Astrocyte (in vitro differentiated cells and primary cell): ENCODE measurements around the gene NDUFA5. TPM values are rescaled to one million over a fixed set of nuclear protein-coding genes. Genes with fewer than 3 reads are reported as not detected.

Experiments
- DNase-seq: peaks from one replicate; pipeline ENCODE4 v3.0.0-alpha.2; 2010; ENCODE audit warnings: low read depth
- FAIRE-seq: peaks from 2 replicates; lab custom pipeline; 2011; peaks lifted over from hg19 to GRCh38; lab: Jason Lieb, UNC
- H2AFZ ChIP-seq: 2 replicates; pipeline ENCODE4 v1.6.0; 2012; ENCODE audit warnings: low read depth, low read length, inconsistent platforms
- H3K27ac ChIP-seq: 2 replicates; pipeline ENCODE4 v1.5.1; 2011; ENCODE audit warnings: low read depth, low read length, inconsistent platforms
- H3K27me3 ChIP-seq: 2 replicates; pipeline ENCODE4 v1.6.0; 2011; ENCODE audit warnings: low read length, inconsistent platforms; ENCODE audit not compliant: insufficient read depth
- H3K36me3 ChIP-seq: 2 replicates; pipeline ENCODE4 v1.5.1; 2011; ENCODE audit warnings: low read length, inconsistent platforms; ENCODE audit not compliant: insufficient read depth
- H3K4me1 ChIP-seq: 2 replicates; pipeline ENCODE4 v1.5.1; 2011; ENCODE audit warnings: low read length, inconsistent platforms; ENCODE audit not compliant: insufficient read depth
- H3K4me2 ChIP-seq: 2 replicates; pipeline ENCODE4 v1.6.0; 2012; ENCODE audit warnings: low read length, inconsistent platforms
- H3K4me3 ChIP-seq: 2 replicates; pipeline ENCODE4 v1.5.1; 2011; ENCODE audit warnings: low read depth, mild to moderate bottlenecking, low read length, inconsistent platforms; ENCODE audit not compliant: insufficient read depth
- H3K79me2 ChIP-seq: 2 replicates; pipeline ENCODE4 v1.6.0; 2012; ENCODE audit warnings: mild to moderate bottlenecking, low read length, inconsistent platforms; ENCODE audit not compliant: insufficient read depth
- H3K9ac ChIP-seq: 2 replicates; pipeline ENCODE4 v1.6.0; 2012; ENCODE audit warnings: mild to moderate bottlenecking, low read length, inconsistent platforms
- H3K9me3 ChIP-seq: 2 replicates; pipeline ENCODE4 v1.5.1; 2012; ENCODE audit warnings: low read depth, mild to moderate bottlenecking, low read length, inconsistent platforms; ENCODE audit not compliant: insufficient read depth
- H4K20me1 ChIP-seq: 2 replicates; pipeline ENCODE4 v1.6.0; 2012; ENCODE audit warnings: low read length, inconsistent platforms; ENCODE audit not compliant: insufficient read depth
- H3K27ac Mint-ChIP-seq: one replicate; pipeline ENCODE4 v1.8.0; 2021; ENCODE audit warnings: mild to moderate bottlenecking, mixed read lengths; ENCODE audit not compliant: unreplicated experiment
- H3K27me3 Mint-ChIP-seq: one replicate; pipeline ENCODE4 v1.8.0; 2021; ENCODE audit warnings: low read depth, mixed read lengths; ENCODE audit not compliant: unreplicated experiment
- H3K36me3 Mint-ChIP-seq: one replicate; pipeline ENCODE4 v1.8.0; 2021; ENCODE audit warnings: low read depth, mixed read lengths; ENCODE audit not compliant: unreplicated experiment
- H3K4me1 Mint-ChIP-seq: one replicate; pipeline ENCODE4 v1.8.0; 2021; ENCODE audit warnings: low read depth, mixed read lengths; ENCODE audit not compliant: unreplicated experiment
- H3K4me3 Mint-ChIP-seq: one replicate; pipeline ENCODE4 v1.8.0; 2021; ENCODE audit warnings: mild to moderate bottlenecking, moderate library complexity, mixed read lengths; ENCODE audit not compliant: unreplicated experiment
- H3K9me3 Mint-ChIP-seq: one replicate; pipeline ENCODE4 v1.8.0; 2021; ENCODE audit warnings: mild to moderate bottlenecking, mixed read lengths; ENCODE audit not compliant: unreplicated experiment
- CTCF ChIP-seq: IDR thresholded peaks from 2 replicates; pipeline ENCODE4 v1.5.1; 2011; ENCODE audit warnings: low read depth, mild to moderate bottlenecking, inconsistent platforms, low read length, moderate library complexity; ENCODE audit not compliant: insufficient read depth
- EZH2 ChIP-seq: IDR thresholded peaks from 2 replicates; pipeline ENCODE4 v1.6.1; 2012; ENCODE audit warnings: mild to moderate bottlenecking, low read length, inconsistent platforms; ENCODE audit not compliant: insufficient read depth
- total RNA-seq: library from RNA; stranded (reverse); gene quantifications from 2 replicates; pipeline ENCODE4 v1.2.1, GENCODE V29; 2021

Gene NDUFA5
- total RNA-seq, 1 donor from 2014 or later: 48.9 TPM

GRCh38 chr7:123581162-123581459 lies 23.5 kb upstream of the NDUFA5 start:
- no peak overlapping the region for H3K4me2 ChIP-seq
- TF ChIP-seq EZH2 (no peak), CTCF (no peak)

GRCh38 chr7:123580406-123581161 lies 23.0 kb upstream of the NDUFA5 start:
- H3K4me2 ChIP-seq: no peak overlapping the region
- no peaks in the 10 kb centered on the region for H4K20me1 ChIP-seq
- no peaks in the 10 kb centered on the region for H3K36me3 ChIP-seq
- H3K4me3 Mint-ChIP-seq: no peak overlapping the region
- TF ChIP-seq EZH2: no peak
- TF ChIP-seq CTCF: peak; percentile 71
- H3K27ac Mint-ChIP-seq: no peak overlapping the region
- DNase-seq: peak; percentile 14
- no peak overlapping the region for H3K9ac ChIP-seq
- no peak overlapping the region for H3K4me3 ChIP-seq
- H3K27ac ChIP-seq: no peak overlapping the region
- no peaks in the 10 kb centered on the region for H3K9me3 ChIP-seq
- no peaks in the 10 kb centered on the region for H3K9me3 Mint-ChIP-seq
- peak; percentile 37 for FAIRE-seq
- H3K4me1 Mint-ChIP-seq: peaks cover 3% of the 10 kb centered on the region
- peak overlapping the region; percentile 35 for H2AFZ ChIP-seq
- H3K79me2 ChIP-seq: no peaks in the 10 kb centered on the region
- no peaks in the 10 kb centered on the region for H3K27me3 Mint-ChIP-seq
- no peaks in the 10 kb centered on the region for H3K4me1 ChIP-seq
- H3K36me3 Mint-ChIP-seq: no peaks in the 10 kb centered on the region
- peaks cover 3% of the 10 kb centered on the region for H3K27me3 ChIP-seq

More at GRCh38 chr7:123581162-123581459, 23.5 kb upstream of the NDUFA5 start:
- Histone ChIP-seq H3K79me2 (no peaks in the 10 kb centered on the region), H3K9me3 (no peaks in the 10 kb centered on the region), H3K27me3 (peaks cover 3% of the 10 kb centered on the region), H3K36me3 (no peaks in the 10 kb centered on the region), H3K27ac (no peak overlapping the region), H3K4me1 (no peaks in the 10 kb centered on the region), H3K9ac (no peak overlapping the region), H4K20me1 (no peaks in the 10 kb centered on the region), H3K4me3 (no peak overlapping the region), H2AFZ (peak overlapping the region; percentile 35)
- Mint-ChIP-seq H3K9me3 (no peaks in the 10 kb centered on the region), H3K27me3 (no peaks in the 10 kb centered on the region), H3K4me3 (no peak overlapping the region), H3K27ac (no peak overlapping the region), H3K36me3 (no peaks in the 10 kb centered on the region), H3K4me1 (peaks cover 3% of the 10 kb centered on the region)
- FAIRE-seq (no peak), DNase-seq (no peak)

- Histone ChIP-seq H3K27me3 (peaks cover 3% of the 10 kb centered on the region), H3K9me3 (no peaks in the 10 kb centered on the region), H3K4me2 (no peak overlapping the region), H3K27ac (no peak overlapping the region), H3K9ac (no peak overlapping the region), H4K20me1 (no peaks in the 10 kb centered on the region), H2AFZ (no peak overlapping the region), H3K4me1 (no peaks in the 10 kb centered on the region), H3K36me3 (no peaks in the 10 kb centered on the region), H3K79me2 (no peaks in the 10 kb centered on the region), H3K4me3 (no peak overlapping the region)
- Mint-ChIP-seq H3K27me3 (no peaks in the 10 kb centered on the region), H3K27ac (no peak overlapping the region), H3K36me3 (no peaks in the 10 kb centered on the region), H3K9me3 (no peaks in the 10 kb centered on the region), H3K4me1 (peaks cover 3% of the 10 kb centered on the region), H3K4me3 (no peak overlapping the region)
- DNase-seq (no peak), FAIRE-seq (no peak)
- no peak for TF ChIP-seq CTCF
- no peak for TF ChIP-seq EZH2
Measured at GRCh38 chr7:123579416-123579815, 21.8 kb upstream of the NDUFA5 start.
